ENCODE measurements around the gene PTPRN2.
"Not testable (repeated sequence)": the region's sequence is repeated elsewhere in the genome, so short reads cannot be mapped to it uniquely, and the experiment has no call there.

PTPRN2 gene

GRCh38 chr7:158257001-158257400 lies 330.6 kb downstream of the PTPRN2 start:
- Mint-ChIP-seq H3K4me1 (no peaks in the 10 kb centered on the region), H3K36me3 (ENCODE audit: low read depth) (no peaks in the 10 kb centered on the region), H3K4me3 (no peak overlapping the region), H3K27ac (no peak overlapping the region), H3K27me3 (ENCODE audit: low read depth, poor library complexity) (no peaks in the 10 kb centered on the region), H3K9me3 (no peaks in the 10 kb centered on the region)
- no peak for DNase-seq
- TF ChIP-seq CTCF (IDR thresholded peaks at IDR 0.05), result no peak

GRCh38 chr7:158256091-158256816 lies 331.4 kb downstream of the PTPRN2 start:
- DNase-seq, result no peak
- Mint-ChIP-seq H3K36me3 (ENCODE audit: low read depth) (no peaks in the 10 kb centered on the region), H3K27me3 (ENCODE audit: low read depth, poor library complexity) (no peaks in the 10 kb centered on the region), H3K4me3 (no peak overlapping the region), H3K27ac (no peak overlapping the region), H3K4me1 (no peaks in the 10 kb centered on the region), H3K9me3 (no peaks in the 10 kb centered on the region)
- TF ChIP-seq CTCF (IDR thresholded peaks at IDR 0.05), result no peak

- no peaks in the 10 kb centered on the region for H3K9me3 Mint-ChIP-seq
- H3K4me1 Mint-ChIP-seq, result no peaks in the 10 kb centered on the region
- H3K36me3 Mint-ChIP-seq (ENCODE audit: low read depth), result no peaks in the 10 kb centered on the region
- no peak overlapping the region for H3K4me3 Mint-ChIP-seq
- no peak overlapping the region for H3K27ac Mint-ChIP-seq
- no peak for TF ChIP-seq CTCF (IDR thresholded peaks at IDR 0.05)
- no peaks in the 10 kb centered on the region for H3K27me3 Mint-ChIP-seq (ENCODE audit: low read depth, poor library complexity)
- DNase-seq, result no peak
These were observed 332.1 kb downstream of the PTPRN2 start for GRCh38 chr7:158255558-158255957.

GRCh38 chr7:158255156-158255555 lies 332.5 kb downstream of the PTPRN2 start:
- no peak overlapping the region for H3K4me3 Mint-ChIP-seq
- no peaks in the 10 kb centered on the region for H3K9me3 Mint-ChIP-seq
- H3K27me3 Mint-ChIP-seq (ENCODE audit: low read depth, poor library complexity), result no peaks in the 10 kb centered on the region
- no peaks in the 10 kb centered on the region for H3K36me3 Mint-ChIP-seq (ENCODE audit: low read depth)
- H3K27ac Mint-ChIP-seq, result peak overlapping the region; percentile 22
- no peak for DNase-seq
- no peaks in the 10 kb centered on the region for H3K4me1 Mint-ChIP-seq
- no peak for TF ChIP-seq CTCF (IDR thresholded peaks at IDR 0.05)

DNA sequence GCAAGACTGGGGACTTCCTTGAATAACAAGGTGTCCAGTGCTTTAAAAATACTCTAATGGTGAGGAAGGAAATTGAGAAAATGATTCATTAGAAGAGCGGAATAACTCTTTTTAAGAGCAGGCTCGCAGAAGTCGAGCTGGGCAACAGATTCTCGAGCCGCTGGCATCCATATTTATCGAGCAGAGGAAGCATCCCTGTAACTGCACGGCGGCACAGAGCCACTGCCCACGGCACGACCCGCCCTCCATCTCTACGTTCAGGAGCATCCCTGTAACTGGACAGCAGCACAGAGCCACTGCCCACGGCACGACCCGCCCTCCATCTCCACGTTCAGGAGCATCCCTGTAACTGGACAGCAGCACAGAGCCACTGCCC lies 334.0 kb downstream of the PTPRN2 start:
- not testable (repeated sequence) for H3K27me3 Mint-ChIP-seq (ENCODE audit: low read depth, poor library complexity); H3K9me3 Mint-ChIP-seq; H3K36me3 Mint-ChIP-seq (ENCODE audit: low read depth); H3K27ac Mint-ChIP-seq; H3K4me1 Mint-ChIP-seq; H3K4me3 Mint-ChIP-seq; DNase-seq

- no peaks in the 10 kb centered on the region for H3K27me3 Mint-ChIP-seq (ENCODE audit: low read depth, poor library complexity)
- no peaks in the 10 kb centered on the region for H3K4me1 Mint-ChIP-seq
- H3K36me3 Mint-ChIP-seq (ENCODE audit: low read depth), result no peaks in the 10 kb centered on the region
- H3K27ac Mint-ChIP-seq, result no peak overlapping the region
- H3K4me3 Mint-ChIP-seq, result no peak overlapping the region
- no peak for TF ChIP-seq CTCF (IDR thresholded peaks at IDR 0.05)
- DNase-seq, result no peak
- H3K9me3 Mint-ChIP-seq, result peaks cover under 1% of the 10 kb centered on the region
These were observed 334.6 kb downstream of the PTPRN2 start for GRCh38 chr7:158252837-158253669.

All from nephron progenitor cell (in vitro differentiated cells).